Natural killer cell (primary cell): ENCODE results near the gene ING1. TPM values are rescaled to one million over a fixed set of nuclear protein-coding genes. Genes with fewer than 3 reads are reported as not detected.

Source experiments
- ATAC-seq, 3 donors: fragments of 150-1000 bp in 2 of 3; fragments of 200-7000 bp in 1 of 3; cut with Tn5 transposase; 1 replicate in 1 of 3; 2 replicates in 2 of 3; pipeline ENCODE4 v1.10.0; 2021; ENCODE audit warnings: mild to moderate bottlenecking in 2 of 3, moderate library complexity in 2 of 3
- DNase-seq, 2 donors: peaks; one replicate each; pipeline versions ENCODE4 v3.0.0 to v3.0.0-alpha.2; 2013 to 2021; ENCODE audit warnings: mixed read lengths in 1 of 2
- H3K27ac ChIP-seq: one replicate; pipeline ENCODE4 v1.5.1; 2013; ENCODE audit warnings: mild to moderate bottlenecking, low read length
- H3K27me3 ChIP-seq: one replicate; pipeline ENCODE4 v1.6.1; 2013; ENCODE audit warnings: low read length; ENCODE audit not compliant: control insufficient read depth, insufficient read depth
- H3K36me3 ChIP-seq: one replicate; pipeline ENCODE4 v1.6.1; 2013; ENCODE audit warnings: low read length; ENCODE audit not compliant: control insufficient read depth, insufficient read depth
- H3K4me1 ChIP-seq: one replicate; pipeline ENCODE4 v1.6.1; 2013; ENCODE audit warnings: low read length; ENCODE audit not compliant: control insufficient read depth, insufficient read depth
- H3K4me3 ChIP-seq: one replicate; pipeline ENCODE4 v1.5.1; 2013; ENCODE audit warnings: low read length
- H3K9me3 ChIP-seq: one replicate; pipeline ENCODE4 v1.6.1; 2013; ENCODE audit warnings: low read length; ENCODE audit not compliant: control insufficient read depth, insufficient read depth
- H3K27ac Mint-ChIP-seq, 2 donors: one replicate each; pipeline ENCODE4 v1.8.0; 2022; ENCODE audit warnings: mild to moderate bottlenecking in 2 of 2, mixed read lengths in 2 of 2, moderate library complexity in 1 of 2
- H3K27me3 Mint-ChIP-seq, 2 donors: one replicate each; pipeline ENCODE4 v1.8.0; 2022; ENCODE audit warnings: low read depth in 2 of 2, mixed read lengths in 2 of 2
- H3K36me3 Mint-ChIP-seq: one replicate; pipeline ENCODE4 v1.8.0; 2022; ENCODE audit warnings: mixed read lengths
- H3K4me1 Mint-ChIP-seq, 2 donors: one replicate each; pipeline ENCODE4 v1.8.0; 2022; ENCODE audit warnings: mixed read lengths in 2 of 2
- H3K4me3 Mint-ChIP-seq: one replicate; pipeline ENCODE4 v1.8.0; 2022; ENCODE audit warnings: mild to moderate bottlenecking, moderate library complexity, mixed read lengths
- H3K9me3 Mint-ChIP-seq, 2 donors: one replicate each; pipeline ENCODE4 v1.8.0; 2022; ENCODE audit warnings: mixed read lengths in 2 of 2
- CTCF ChIP-seq: fragments of 200-600 bp; IDR thresholded peaks from one replicate; pipeline ENCODE4 v1.8.0; 2022; ENCODE audit warnings: antibody characterized with exemption
- WGBS: methylation state at CpG from one replicate; pipeline ENCODE4 v1.1.7; 2013; ENCODE audit warnings: missing lambda C conversion rate; ENCODE audit not compliant: insufficient coverage; 5-methylcytosine and 5-hydroxymethylcytosine counted together
- intact Hi-C: fragments of 100-400 bp; cut with micrococcal nuclease; formaldehyde crosslinking; loops from one replicate; pipeline ENCODE4 v1.14.2; 2022
- total RNA-seq, 4 donors: library from RNA; stranded (reverse); fragments of 120-200 nt in 1 of 4; gene quantifications; one replicate each; pipeline versions ENCODE4 v1.2.3 to v1.2.4, GENCODE V29; 2013 to 2022

ING1 gene
- total RNA-seq, 3 donors from 2014 or later (not counting 1 experiment from before 2014, with no cell fraction given), result 12.6 to 22.5 (median 15.5) TPM

- Mint-ChIP-seq H3K27ac (peak overlapping the region; percentile 86 to 97), H3K4me1 (peaks cover 42 to 55% of the 10 kb centered on the region in 2 donors), H3K27me3 (no peaks in the 10 kb centered on the region), H3K4me3 (peak overlapping the region; percentile 97), H3K9me3 (no peaks in the 10 kb centered on the region), H3K36me3 (no peaks in the 10 kb centered on the region)
- under 1% methylated on average over 74 of the region's 74 CpGs for WGBS
- Histone ChIP-seq H3K27me3 (no peaks in the 10 kb centered on the region), H3K4me1 (peaks cover 25% of the 10 kb centered on the region), H3K9me3 (no peaks in the 10 kb centered on the region), H3K4me3 (peak overlapping the region; percentile 98), H3K36me3 (peaks cover 12% of the 10 kb centered on the region), H3K27ac (peak overlapping the region; percentile 86)
- intact Hi-C loops, result loop anchor here (1.0 kb wide), 2 partner anchors 9 to 11 kb away; partner anchors contain the start of gene CARS2
- DNase-seq (peak; percentile 93 to 99), ATAC-seq (peak; percentile 55 to 79 (median 62))
- no peak for TF ChIP-seq CTCF
Observed at GRCh38 chr13:110715395-110716246, 2.1 kb downstream of the ING1 start.

DNA sequence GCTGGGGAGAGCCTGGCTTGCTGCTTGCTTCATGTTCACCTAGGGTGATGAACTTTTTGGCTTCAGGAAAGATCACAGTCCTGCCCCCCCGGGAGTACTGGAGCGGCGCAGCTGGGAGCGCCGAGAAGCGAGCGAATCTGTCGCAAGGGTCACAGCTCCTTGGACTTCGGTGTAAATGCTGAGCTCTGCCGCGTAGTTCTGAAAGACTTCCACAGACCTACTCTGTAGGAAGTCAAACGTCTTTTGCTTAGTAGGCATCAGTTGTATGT, 2.7 kb downstream of the ING1 start:
- Mint-ChIP-seq H3K9me3 (no peaks in the 10 kb centered on the region), H3K27ac (peak overlapping the region; percentile 86 to 97), H3K4me3 (peak overlapping the region; percentile 97), H3K36me3 (no peaks in the 10 kb centered on the region), H3K4me1 (peaks cover 40 to 54% of the 10 kb centered on the region in 2 donors), H3K27me3 (no peaks in the 10 kb centered on the region)
- no peaks in the 10 kb centered on the region for H3K27me3 ChIP-seq
- under 1% methylated on average over 11 of the region's 12 CpGs for WGBS
- peaks cover 12% of the 10 kb centered on the region for H3K36me3 ChIP-seq
- DNase-seq, result peak in 1 of 2 donors; percentile 43
- no peaks in the 10 kb centered on the region for H3K9me3 ChIP-seq
- TF ChIP-seq CTCF, result no peak
- peak overlapping the region; percentile 69 for H3K27ac ChIP-seq
- ATAC-seq, result no peak
- peak overlapping the region; percentile 83 for H3K4me3 ChIP-seq
- peaks cover 24% of the 10 kb centered on the region for H3K4me1 ChIP-seq
- intact Hi-C loops, result no loop called here

- H3K4me3 Mint-ChIP-seq, result no peak overlapping the region
- intact Hi-C loops, result no loop called here
- no peaks in the 10 kb centered on the region for H3K27me3 Mint-ChIP-seq
- 96% methylated on average over 61 of the region's 61 CpGs for WGBS
- TF ChIP-seq CTCF, result no peak
- H3K4me1 ChIP-seq, result peaks cover 14% of the 10 kb centered on the region
- H3K27me3 ChIP-seq, result no peaks in the 10 kb centered on the region
- no peaks in the 10 kb centered on the region for H3K9me3 ChIP-seq
- no peaks in the 10 kb centered on the region for H3K36me3 Mint-ChIP-seq
- H3K27ac ChIP-seq, result no peak overlapping the region
- no peak overlapping the region for H3K4me3 ChIP-seq
- ATAC-seq (no peak), DNase-seq (no peak)
- no peaks in the 10 kb centered on the region for H3K9me3 Mint-ChIP-seq
- H3K4me1 Mint-ChIP-seq, result peaks cover 35 to 44% of the 10 kb centered on the region in 2 donors
- H3K36me3 ChIP-seq, result peaks cover 17% of the 10 kb centered on the region
- no peak overlapping the region for H3K27ac Mint-ChIP-seq
Observed at GRCh38 chr13:110719036-110719710, 5.7 kb downstream of the ING1 start.
